Retinal pigment epithelial cell (primary cell): ENCODE data around the gene IMP3.
"Not testable (repeated sequence)": the region's sequence is repeated elsewhere in the genome, so short reads cannot be mapped to it uniquely, and the experiment has no call there.

ENCODE experiments used
- DNase-seq: peaks from one replicate; pipeline ENCODE4 v3.0.0-alpha.2; 2010; ENCODE audit warnings: low read depth
- H3K4me3 ChIP-seq: 2 replicates; pipeline ENCODE4 v1.5.1; 2011; ENCODE audit warnings: mild to moderate bottlenecking, low read length, control low read depth, moderate library complexity
- CTCF ChIP-seq: conservative IDR thresholded peaks from 2 replicates; pipeline ENCODE4 v1.5.1; 2011; ENCODE audit warnings: low read depth, low read length, control low read depth, inconsistent platforms

Gene IMP3

GRCh38 chr15:75639709-75640482, at the start of gene IMP3:
Gene IMP3 (minus strand): TSS chr15:75640224. CDS start chr15:75640168, 56 bp downstream.
- peak within 1 kb of the TSS; percentile 86 for H3K4me3 ChIP-seq
- no peak for TF ChIP-seq CTCF
- peak; percentile 91 for DNase-seq

- DNase-seq, H3K4me3 ChIP-seq: not testable (repeated sequence)
Observed at GRCh38 chr15:75689429-75689828, 49.4 kb upstream of the IMP3 start.

GRCh38 chr15:75688831-75689230, 48.8 kb upstream of the IMP3 start:
- no peak for DNase-seq
- H3K4me3 ChIP-seq, result no peak overlapping the region
- no peak for TF ChIP-seq CTCF

GRCh38 chr15:75688278-75688557, 48.2 kb upstream of the IMP3 start:
- H3K4me3 ChIP-seq, result no peak overlapping the region
- no peak for DNase-seq
- no peak for TF ChIP-seq CTCF

GRCh38 chr15:75687486-75688277, 47.7 kb upstream of the IMP3 start:
- no peak for DNase-seq
- no peak overlapping the region for H3K4me3 ChIP-seq
- no peak for TF ChIP-seq CTCF

GRCh38 chr15:75686212-75686642, 46.2 kb upstream of the IMP3 start:
- H3K4me3 ChIP-seq, DNase-seq: not testable (repeated sequence)
- TF ChIP-seq CTCF, result peak; percentile 64

- no peak overlapping the region for H3K4me3 ChIP-seq
- DNase-seq, result no peak
- TF ChIP-seq CTCF, result no peak
Observed at GRCh38 chr15:75685195-75685594, 45.2 kb upstream of the IMP3 start.
